NCI-H187 (cell line): Measurements from ENCODE around the gene NUP214.
A peak's percentile ranks its signal among the peaks of the same experiment; 100 is the strongest.
"Not testable (repeated sequence)": the region's sequence is repeated elsewhere in the genome, so short reads cannot be mapped to it uniquely, and the experiment has no call there.

Experiments used
- DNase-seq, 2 experiments: peaks; one replicate each; lab custom pipeline; 2025; lab: John Stamatoyannopoulos, UW

NUP214 gene

DNA sequence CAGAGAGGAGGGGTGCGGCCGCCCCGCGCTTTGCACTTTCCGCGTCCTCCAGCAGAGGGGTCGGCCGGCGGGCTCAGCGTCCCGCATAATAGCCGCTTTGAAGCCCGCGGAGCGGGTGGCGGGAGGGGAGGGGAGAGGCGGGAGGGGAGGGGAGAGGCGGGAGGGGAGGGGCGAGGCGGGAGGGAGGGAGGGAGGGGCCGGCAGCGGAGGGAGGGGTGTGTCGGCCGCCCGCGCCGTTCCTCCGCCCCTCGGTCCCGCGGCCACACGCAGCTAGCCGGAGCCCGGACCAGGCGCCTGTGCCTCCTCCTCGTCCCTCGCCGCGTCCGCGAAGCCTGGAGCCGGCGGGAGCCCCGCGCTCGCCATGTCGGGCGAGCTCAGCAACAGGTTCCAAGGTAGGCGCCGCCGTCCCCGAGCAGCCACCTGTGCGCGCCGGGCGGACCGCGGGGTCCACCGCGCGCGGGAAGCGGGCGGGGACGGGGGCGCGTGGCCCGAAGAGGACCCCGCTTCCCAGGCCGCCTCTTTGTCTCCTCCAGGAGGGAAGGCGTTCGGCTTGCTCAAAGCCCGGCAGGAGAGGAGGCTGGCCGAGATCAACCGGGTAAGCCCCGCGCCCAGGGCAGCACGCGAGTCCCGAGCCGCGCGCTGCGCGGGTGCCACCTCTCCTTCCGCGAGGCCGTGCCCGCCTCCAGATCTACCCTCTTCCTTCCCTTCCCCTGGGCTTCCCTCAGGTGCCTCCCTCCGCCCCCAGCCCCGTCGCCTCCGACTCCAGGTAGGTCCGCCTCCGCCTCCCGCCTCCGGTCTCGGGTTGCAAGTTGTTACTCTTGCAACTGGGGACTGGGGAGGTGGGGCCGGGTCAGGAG, 28.9 kb upstream of the NUP214 start, which contains the start of gene AIF1L:
AIF1L (plus strand) TSS at position 263 of the 857 bp plus-strand sequence; CDS start at position 362, 99 bp downstream.
- DNase-seq: peak in 1 of 2 experiments; percentile 41

DNA sequence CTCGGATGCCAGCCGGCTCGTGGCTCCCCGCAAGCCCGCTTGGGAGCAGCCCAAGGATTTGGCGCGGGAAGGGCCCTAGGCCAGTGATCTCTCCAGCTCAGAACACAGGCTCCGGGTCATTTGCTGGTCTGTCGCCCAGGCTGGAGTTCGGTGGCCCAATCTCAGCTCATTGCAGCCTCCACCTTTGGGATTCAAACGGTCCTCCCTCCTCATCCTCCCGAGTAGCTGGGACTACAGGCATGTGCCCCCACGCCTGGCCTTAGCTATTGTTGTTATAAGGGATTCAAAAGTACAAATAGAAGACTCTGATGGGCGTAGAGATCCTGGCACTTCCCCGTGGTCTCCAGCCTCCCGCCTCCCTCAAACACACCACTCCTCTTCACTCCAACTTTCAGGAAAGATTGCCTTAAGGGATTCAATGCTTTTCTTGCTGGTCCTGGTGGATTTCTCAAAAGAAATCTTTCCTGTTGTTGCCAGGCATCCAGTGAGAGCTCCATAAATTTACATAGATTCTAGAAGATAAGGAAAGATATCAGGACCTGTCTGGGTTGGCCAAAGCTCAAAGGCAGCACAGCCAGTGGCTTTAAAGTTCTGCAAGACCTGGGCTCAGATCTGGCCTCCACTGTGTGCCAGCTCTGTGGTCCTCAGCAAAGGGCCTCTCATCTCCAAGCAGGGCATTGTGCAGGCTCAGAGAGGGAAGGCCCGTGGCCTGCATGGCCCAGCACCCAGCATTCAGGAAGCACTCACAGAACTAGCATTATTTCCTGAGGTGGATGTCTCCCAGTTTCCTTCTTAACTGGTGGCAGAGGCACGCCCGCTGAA, 28.0 kb upstream of the NUP214 start:
- no peak for DNase-seq

DNA sequence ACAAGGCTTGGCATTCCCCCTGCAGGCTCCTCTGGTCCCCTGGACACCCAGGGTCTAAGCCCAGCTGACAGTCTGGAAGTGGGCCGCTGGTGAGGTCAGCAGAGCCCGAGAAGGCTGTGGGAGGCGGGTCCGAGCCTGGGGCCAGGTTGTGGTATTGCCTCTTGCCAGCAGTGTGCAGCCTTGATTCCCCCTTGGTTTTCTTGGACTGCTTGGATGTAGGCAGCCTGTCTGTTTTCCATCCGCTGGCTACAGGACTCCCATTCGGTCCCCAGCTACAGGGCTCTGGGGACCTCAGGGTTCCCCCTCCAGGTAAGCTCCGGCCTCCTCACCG, 27.5 kb upstream of the NUP214 start:
- no peak for DNase-seq

DNA sequence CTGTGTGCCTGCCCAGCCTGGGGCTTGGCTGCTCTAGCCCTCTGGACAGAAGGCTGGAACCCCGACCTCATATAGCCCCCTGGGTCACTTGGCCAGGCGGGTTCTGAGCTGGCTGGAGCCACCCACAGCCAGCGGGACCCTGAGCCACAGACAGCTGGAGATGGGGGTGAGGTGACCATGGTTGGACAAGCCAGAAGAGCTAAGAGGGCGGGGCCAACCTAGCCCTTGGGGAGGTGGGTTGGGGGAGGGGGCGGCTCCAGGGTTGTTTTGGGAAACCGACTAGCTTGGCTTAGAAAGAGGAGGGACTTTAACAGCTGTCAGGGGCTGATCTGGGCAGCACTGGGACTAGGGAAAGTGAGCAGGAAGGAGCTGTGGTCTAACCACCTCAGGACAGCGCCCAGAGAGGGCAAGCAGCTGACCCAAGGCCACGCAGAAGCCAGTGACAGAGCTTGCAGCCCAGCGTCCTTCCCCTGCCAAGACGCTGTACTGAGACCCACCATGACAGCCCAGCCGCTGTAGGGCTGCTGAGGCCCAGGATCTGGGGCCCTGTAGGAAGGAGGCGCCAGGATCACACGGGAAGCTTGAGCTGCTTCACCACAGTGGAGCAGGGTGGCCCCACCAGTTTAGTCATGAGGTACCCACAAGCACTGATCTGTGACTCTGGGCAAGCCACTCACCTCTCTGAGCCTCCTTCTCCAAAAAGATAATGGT, 26.8 kb upstream of the NUP214 start:
- no peak for DNase-seq

DNA sequence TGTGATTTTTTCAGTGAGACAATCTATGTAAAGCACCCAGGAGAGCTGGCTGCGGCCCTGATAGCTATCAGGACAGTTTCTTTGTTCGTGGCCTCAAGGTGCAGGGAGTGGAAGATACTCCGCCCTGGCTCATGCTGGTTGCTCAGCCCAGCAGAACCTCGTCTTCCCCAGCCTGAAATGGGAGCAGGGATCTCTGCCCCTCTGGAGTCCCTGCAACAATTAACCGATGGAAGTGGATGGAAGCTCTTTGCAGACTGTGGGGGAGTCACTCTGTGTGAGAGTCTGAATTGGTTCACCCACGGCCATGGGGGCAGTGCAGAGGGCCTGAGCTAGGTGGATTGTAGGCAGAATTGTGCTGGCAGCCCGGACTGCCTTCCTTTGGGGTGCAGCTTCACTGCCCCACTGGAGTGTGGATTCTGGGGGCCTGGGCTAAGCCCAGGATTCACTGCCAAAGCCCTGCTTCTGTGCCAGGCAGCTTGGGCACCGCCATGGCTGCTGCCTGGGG, 26.2 kb upstream of the NUP214 start:
- DNase-seq: no peak

DNA sequence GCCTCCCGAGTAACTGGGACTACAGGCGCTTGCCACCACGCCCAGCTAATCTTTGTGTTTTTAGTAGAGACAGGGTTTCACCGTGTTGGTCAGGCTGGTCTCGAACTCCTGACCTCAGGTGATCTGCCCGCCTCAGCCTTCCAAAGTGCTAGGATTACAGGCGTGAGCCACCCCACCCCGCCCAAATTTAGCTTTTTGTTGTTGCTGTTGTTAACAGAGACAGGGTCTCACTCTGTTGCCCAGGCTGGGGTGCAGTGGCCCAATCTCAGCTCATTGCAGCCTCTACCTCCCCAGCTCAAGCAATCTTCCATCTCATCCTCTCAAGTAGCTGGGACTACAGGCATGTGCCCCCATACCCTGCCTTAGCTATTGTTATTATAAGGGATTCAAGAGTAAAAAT, 25.5 kb upstream of the NUP214 start:
- not testable (repeated sequence) for DNase-seq

DNA sequence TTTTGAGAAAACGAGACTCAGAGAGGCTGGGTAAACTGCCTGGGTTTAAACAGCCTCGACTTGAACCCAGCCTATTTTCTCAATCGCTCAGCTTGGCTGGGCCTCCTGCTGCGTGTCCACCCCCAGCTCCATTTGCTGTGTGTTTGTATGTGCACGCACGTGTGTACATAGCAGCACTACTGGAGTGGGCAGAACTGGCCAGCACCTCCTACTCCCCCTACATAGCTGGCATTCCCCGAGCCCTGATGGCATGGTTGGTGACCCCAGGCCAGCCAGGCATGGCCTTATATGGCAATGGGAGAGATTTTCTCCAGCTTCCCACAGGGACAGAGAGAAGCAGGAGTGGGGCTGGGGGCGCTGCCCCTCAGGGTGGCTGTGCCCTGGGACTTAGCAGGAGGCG, 24.9 kb upstream of the NUP214 start:
- no peak for DNase-seq

DNA sequence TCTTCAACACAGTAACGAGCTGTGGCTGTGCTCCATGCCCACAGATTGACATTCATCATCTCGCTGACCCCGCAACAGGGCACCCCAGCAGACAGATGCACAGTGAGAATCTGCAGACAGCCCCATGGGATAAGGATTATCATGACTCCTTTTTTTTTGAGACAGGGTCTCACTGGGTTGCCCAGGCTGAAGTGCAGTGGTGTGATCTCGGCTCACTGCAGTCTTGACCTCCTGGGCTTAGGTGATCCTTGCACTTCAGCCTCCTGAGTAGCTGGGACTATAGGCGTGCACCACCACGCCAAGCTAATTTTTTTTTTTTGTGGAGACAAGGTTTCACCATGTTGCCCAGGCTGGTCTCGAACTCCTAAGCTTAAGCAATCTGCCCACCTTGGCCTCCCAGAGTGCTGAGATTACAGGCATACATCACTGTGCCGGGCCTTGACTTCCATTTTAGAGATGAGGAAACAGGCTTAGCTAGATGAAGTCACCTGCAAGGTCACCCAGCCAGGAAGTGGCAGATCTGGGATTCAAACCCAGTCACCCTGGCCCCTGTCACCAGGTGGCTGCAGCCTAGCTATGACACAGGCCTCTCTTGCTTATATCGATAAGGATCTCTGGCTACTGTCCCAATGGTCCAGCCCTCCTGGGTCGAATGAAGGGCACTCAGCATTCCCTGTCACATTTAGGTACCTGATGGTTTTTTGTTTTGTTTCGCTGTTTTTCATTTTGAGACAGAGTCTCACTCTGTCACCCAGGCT, 24.0 kb upstream of the NUP214 start:
- DNase-seq: no peak

DNA sequence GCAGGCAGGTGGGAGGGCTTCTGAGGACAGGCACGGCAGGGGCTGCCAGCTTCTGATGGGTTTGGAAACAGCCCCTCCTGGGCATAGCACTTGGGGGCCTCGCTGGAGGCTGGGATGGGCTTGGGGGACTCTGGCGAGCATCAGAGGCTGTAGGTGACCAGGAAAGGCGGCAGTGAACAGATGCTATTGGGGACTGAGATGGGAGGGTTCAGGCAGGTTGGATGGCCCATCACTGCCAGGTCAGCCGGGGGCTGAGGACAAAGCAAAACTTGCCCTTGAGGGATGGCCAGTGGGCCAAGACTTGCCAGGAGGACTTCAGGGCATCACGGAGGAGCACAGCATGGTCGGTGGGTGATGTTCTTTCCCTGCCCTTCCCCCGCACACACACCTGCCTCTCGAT, 22.4 kb upstream of the NUP214 start:
- no peak for DNase-seq

DNA sequence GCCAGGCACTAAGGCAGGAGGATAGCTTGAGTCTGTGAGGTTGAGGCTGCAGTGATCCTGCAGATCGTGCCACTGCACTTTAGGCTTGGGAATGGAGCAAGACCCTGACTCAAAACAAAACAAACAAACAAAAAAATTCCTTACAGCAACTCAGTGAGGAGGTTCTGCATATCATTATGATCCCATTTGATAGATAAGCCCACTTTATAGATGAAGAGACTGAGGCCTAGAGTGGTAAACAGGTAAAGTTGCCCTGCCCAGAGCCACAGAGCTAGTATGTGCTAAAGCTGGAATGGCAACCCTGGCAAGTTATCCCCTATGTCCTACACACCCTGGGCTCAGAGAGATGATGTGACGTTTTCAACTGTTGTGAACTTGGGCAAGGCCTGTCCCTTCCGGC, 21.9 kb upstream of the NUP214 start:
- DNase-seq: no peak

DNA sequence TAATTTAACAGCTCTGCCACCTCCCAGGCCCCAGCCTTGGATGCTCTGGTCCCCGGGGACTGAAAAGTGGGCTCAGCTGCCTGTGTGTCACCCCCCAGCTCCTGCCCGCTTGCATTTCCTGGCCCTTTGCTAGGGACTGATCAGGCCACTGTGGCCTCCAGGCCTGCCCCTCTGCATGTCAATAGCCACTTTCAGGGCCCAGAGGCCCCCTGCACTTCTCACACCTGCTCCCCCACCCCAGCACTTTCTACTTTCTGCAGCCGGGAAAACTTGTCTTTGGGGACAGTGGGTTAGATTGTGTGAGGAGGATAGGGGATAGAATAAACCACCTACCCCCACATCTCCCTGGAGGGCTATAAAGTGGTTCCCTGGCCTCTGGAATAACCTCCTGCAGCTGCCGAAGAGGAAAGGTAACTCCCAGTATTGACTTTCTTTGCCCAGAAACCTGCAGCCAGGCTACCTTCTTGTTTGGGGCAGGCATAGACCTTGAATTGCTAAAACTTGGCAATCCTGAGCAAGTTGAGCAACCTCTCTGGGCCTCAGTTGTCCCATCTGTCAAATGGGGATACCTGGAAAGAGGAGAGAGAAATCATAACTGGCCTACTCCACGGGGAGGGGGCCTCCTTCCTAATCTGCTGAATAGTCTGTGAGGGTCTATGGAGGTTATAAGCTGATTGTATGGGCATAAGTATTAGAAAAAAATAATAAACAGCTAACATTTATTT, 21.2 kb upstream of the NUP214 start:
- DNase-seq: no peak

DNA sequence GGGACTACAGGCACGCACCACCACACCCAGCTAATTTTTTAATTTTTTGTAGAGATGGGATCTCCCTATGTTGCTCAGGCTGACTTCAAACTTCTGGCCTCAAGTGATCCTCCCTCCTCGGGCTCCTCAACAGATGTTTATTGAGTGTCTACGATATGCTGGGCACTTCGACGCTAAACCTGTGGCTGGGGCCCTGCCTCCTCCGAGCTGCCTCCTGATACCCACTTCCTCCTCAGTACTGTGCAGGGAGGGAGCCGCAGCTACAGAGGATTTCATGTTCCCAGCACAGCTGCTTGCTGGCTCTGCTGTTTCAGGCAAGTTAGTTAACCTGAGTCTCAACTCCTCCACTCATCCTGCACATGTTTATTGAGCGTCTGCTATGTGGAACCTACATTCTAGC, 19.4 kb upstream of the NUP214 start:
- DNase-seq: no peak

DNA sequence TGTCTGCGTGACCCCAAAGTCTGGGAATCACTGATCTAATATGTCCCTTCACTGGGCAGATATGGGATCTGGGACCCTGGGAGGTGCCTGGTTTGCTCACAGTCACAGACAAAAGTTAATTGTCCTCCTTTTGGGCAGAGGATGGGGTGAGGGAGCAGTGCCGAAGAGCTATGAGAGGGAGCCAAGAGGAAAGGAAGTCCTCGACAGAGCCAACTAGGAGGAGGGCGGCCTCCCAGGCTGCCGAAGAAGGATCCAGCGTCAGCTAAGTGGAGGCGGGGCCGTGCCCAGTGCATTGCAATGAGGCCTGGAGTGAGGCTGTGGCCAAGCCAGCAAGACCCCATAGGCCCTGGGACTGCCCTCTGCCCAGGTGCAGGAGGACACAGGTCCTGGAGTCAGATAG, 17.6 kb upstream of the NUP214 start:
- no peak for DNase-seq

DNA sequence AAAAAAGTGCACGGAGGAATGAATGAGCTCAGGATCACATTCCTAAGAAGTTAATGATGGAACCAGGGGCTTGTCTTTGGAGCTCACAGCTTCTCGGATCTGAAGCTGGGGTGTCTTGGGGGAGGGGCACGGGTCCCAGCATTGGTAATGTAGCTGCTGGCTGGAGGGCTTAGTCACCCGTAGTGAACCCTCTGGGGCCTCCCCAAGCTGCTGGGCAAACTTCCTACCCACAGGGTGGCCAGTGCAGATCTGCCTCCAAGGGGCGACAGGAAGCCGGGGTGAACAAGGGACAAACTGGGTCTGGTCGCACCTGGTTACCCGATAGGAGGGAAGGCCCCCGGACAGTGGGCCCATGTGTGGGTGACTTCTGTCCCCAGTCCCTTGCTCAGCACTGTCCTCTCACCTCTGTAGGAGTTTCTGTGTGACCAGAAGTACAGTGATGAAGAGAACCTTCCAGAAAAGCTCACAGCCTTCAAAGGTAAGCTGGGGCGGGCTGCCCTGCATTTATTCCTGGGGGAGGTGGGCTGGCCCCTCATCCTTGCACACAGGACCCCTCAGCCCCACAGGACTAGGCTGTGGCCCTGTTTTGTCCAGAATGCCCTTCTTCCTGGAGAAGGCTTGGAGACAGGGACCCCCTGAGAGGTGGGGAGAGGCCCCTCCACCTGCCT, 14.1 kb upstream of the NUP214 start:
- no peak for DNase-seq

DNA sequence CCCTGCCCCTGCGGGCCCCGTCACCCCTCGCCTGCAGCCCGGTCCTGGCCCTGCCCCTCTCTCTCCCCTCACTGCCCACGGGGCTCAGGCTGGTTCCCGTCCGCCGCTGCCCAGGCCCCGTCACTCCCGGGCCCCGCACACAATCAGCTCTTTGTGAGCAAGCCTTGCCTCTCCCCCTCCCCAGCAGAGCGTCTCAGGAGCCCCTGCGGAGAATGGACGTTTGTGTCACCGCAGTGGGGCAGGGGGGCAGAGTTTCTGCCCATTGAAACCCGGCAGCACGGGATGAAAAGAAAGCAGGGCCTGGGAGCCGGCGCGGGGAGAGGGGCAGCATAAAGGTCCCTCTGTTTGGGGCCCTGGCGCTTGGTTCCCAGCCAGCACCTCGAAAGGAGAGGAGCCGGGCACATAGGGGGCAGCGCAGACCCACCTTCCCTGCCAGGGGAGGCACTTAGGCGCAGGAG, 13.5 kb upstream of the NUP214 start:
- no peak for DNase-seq

DNA sequence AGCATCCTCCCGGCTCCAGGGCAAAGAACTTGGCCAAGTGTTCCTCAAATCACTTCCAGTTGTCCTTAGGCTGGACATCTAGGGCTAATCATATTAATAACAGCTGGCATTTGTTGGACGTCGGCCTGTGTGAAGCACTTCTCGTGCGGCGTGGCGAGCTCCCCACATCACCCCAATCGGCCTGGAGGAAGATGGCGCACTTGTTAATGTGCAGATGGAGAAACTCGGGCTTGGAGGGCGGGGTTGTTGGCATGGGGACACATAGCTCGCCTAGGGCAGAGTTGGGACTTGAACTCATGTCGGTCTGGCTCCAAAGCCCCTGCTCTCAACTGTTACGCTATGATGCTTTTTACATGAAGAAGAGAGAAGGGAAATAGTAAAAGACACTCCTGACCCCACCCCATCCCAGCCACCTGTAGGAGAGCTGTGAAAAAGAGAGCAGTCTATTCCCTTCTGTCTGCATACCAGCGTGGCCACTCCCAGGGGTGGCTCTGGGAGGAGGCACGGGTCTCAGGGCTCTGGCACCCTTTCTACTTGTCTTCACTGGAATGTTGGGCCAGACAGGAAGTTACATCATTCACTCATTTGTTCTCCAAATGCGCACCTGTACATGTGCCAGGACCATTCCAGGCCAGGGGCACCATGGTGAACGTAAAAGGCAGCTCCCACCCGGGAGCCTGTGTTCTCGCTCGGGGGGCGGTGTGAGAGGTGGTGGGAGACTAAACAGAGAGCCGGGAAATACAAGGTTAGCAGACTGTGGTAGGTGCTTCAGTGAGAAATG, 12.8 kb upstream of the NUP214 start:
- DNase-seq: no peak

DNA sequence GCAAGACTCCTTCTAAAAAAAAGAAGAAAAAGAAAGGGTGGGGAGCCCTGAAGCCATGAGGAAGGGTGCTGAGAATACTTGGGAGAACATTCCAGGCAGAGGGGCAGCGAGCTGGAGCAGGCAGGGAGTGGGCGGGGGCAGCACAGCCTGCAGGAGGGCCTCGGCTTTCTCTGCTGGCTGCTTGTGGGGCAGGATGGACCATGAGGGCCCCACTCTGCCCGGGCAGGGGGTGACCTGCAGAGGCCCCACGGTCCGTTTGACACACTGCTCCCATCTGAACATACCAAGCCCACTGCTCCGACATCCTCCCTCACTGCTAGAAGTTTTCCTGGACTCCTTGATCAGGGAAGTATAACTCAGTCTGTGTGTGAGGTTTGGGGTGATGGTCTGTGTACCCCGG, 11.7 kb upstream of the NUP214 start:
- DNase-seq: no peak

DNA sequence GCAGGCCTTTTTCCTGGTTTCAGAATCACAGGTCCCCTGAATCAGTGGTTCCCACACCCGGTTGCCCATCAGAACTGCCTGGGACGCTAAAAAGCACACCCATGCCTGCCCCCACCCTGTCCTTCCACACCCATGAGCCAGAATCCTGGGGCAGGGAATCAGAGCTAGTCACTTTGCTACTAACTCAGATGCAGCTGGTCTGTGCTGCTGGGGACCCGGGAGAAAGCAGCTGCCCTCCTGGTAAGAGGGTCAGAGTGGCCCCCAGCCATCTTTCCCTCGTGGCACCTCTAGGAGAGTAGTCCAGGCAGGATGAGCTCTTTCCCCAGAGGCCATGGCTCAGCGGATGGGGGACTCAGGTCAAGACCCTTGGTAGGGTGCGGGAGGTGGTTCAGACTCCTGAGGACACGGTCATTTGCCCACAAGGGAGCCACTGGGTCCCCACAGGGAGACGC, 11.3 kb upstream of the NUP214 start:
- DNase-seq: no peak

DNA sequence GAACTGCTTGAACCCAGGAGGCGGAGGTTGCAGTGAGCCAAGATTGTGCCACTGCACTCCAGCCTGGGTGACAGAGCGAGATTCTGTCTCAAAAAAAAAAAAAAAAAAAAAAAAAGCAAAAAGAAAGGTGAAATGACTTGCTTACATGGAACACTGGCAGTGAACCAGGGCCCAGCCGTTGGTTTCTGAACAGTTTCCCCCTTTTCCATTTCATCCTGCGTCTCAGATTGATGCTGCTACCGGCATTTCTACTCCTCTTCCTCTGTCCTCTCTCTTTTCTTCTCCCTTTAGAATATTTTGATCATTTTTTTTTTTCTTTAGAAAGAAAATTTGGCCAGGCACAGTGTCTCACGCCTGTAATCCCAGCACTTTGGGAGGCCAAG, 10.0 kb upstream of the NUP214 start:
- DNase-seq: not testable (repeated sequence)
